Measurements from ENCODE around the gene UNC50.
"Not testable (repeated sequence)": the region's sequence is repeated elsewhere in the genome, so short reads cannot be mapped to it uniquely, and the experiment has no call there.

Gene UNC50

DNA sequence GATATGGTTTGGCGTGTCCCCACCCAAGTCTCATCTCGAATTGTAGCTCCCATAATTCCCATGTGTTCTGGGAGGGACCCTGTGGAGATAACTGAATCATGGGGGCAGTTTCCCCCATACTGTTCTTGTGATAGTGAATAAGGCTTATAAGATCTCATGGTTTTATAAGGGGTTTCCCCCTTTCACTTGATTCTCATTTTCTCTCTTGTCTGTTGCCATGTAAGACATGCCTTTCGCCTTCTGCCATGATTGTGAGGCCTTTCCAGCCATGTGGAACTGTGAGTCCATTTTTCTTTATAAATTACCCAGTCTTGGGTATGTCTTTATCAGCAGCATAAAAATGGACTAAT, 51.1 kb downstream of the UNC50 start:
- H3K27me3 ChIP-seq (ENCODE audit: control insufficient read depth in 1 of 2, insufficient read depth in 2 of 2, low read length in 2 of 2); H3K9ac ChIP-seq (ENCODE audit: low read depth in 1 of 2, low read length in 2 of 2); H3K4me1 ChIP-seq (ENCODE audit: control insufficient read depth in 1 of 2, insufficient read depth in 2 of 2, low read length in 2 of 2); H3K4me3 ChIP-seq (ENCODE audit: low read depth in 1 of 2, low read length in 2 of 2); H3K9me3 ChIP-seq (ENCODE audit: control insufficient read depth in 1 of 2, low read length in 2 of 2); H3K27ac ChIP-seq (ENCODE audit: low read depth, low read length): not testable (repeated sequence)
- H3K36me3 ChIP-seq (ENCODE audit: control insufficient read depth in 1 of 2, insufficient read depth in 2 of 2, low read length in 2 of 2), result peaks cover 10 to 39% of the 10 kb centered on the region in 2 donors

DNA sequence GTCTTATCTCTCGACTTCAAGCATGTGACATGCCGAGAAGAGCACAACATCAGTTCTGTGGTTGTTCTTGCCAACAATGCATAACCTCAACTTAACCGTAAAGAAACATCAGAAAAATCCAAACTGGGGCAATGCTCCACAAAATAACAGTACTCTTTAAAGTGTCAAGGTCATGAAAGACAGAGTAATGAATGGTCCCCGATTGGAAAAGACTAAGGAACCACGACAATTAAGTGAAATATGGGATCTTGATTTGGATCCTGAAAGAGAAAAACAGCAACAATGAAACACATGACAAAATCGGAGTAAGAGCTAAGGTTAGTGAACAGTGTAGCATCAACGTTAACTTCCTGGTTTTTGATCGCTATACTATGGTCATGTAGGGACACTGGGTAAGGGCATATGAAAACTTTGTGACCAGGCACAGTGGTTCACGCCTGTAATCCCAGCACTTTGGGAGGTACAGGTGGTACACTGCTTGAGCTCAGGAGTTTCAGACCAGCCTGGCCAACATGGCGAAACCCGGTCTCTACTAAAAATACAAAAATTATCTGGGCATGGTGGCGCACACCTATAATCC, 55.2 kb downstream of the UNC50 start:
- Histone ChIP-seq H3K9ac (ENCODE audit: low read depth in 1 of 2, low read length in 2 of 2) (no peak overlapping the region), H3K4me1 (ENCODE audit: control insufficient read depth in 1 of 2, insufficient read depth in 2 of 2, low read length in 2 of 2) (no peaks in the 10 kb centered on the region)

DNA sequence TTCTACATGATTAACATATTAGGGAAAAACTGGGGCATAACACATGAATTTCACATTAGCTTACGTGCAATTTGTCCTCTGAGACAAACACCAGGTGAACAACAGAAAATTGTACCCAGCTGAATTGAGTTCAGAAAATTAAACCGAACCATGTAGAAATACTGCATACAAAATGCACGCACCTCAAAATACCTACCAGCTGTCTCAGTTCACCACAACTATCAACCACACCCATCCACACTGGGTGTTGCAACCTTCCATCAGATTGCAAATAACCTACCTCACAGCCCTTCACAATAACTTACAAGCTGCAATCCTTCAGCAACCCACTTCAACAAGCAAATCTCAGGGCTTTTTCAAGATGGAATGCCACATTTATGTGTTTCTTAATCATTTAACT, 55.9 kb downstream of the UNC50 start:
- no peak overlapping the region for H3K4me3 ChIP-seq (ENCODE audit: low read depth in 1 of 2, low read length in 2 of 2)
- no peak overlapping the region for H3K9ac ChIP-seq (ENCODE audit: low read depth in 1 of 2, low read length in 2 of 2)
- H3K36me3 ChIP-seq (ENCODE audit: control insufficient read depth in 1 of 2, insufficient read depth in 2 of 2, low read length in 2 of 2), result peaks cover 5 to 43% of the 10 kb centered on the region in 2 donors
- H3K27me3 ChIP-seq (ENCODE audit: control insufficient read depth in 1 of 2, insufficient read depth in 2 of 2, low read length in 2 of 2), result no peaks in the 10 kb centered on the region
- H3K27ac ChIP-seq (ENCODE audit: low read depth, low read length), result no peak overlapping the region
- no peaks in the 10 kb centered on the region for H3K4me1 ChIP-seq (ENCODE audit: control insufficient read depth in 1 of 2, insufficient read depth in 2 of 2, low read length in 2 of 2)
- H3K9me3 ChIP-seq (ENCODE audit: control insufficient read depth in 1 of 2, low read length in 2 of 2), result no peaks in the 10 kb centered on the region

More for the DNA sequence above, 55.2 kb downstream of the UNC50 start:
- Histone ChIP-seq H3K27ac (ENCODE audit: low read depth, low read length) (no peak overlapping the region), H3K27me3 (ENCODE audit: control insufficient read depth in 1 of 2, insufficient read depth in 2 of 2, low read length in 2 of 2) (no peaks in the 10 kb centered on the region), H3K36me3 (ENCODE audit: control insufficient read depth in 1 of 2, insufficient read depth in 2 of 2, low read length in 2 of 2) (peaks cover 10 to 46% of the 10 kb centered on the region in 2 donors), H3K9me3 (ENCODE audit: control insufficient read depth in 1 of 2, low read length in 2 of 2) (no peaks in the 10 kb centered on the region), H3K4me3 (ENCODE audit: low read depth in 1 of 2, low read length in 2 of 2) (no peak overlapping the region)

DNA sequence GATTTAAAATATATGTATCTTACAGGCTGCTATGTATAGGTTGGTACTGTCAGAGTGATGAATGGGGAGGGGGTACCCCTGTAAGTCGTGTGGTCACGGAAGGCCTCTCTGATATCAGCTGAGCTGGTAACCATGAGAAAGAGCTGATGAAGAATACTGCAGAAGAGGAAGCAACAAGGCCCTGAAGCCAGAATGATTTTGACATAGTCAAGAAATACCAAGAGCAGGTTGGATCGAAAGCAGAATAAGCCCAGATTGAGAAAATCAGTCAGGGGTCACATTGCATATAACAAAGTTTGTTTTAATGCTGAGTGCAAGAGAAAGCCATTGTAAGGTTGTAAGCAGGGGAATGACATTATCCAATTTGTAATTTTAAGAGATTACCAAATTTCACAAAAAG, 57.3 kb downstream of the UNC50 start:
- H3K4me3 ChIP-seq (ENCODE audit: low read depth in 1 of 2, low read length in 2 of 2), result no peak overlapping the region

More for the DNA sequence above, 57.3 kb downstream of the UNC50 start:
- Histone ChIP-seq H3K27ac (ENCODE audit: low read depth, low read length) (no peak overlapping the region), H3K36me3 (ENCODE audit: control insufficient read depth in 1 of 2, insufficient read depth in 2 of 2, low read length in 2 of 2) (peaks cover 9 to 42% of the 10 kb centered on the region in 2 donors), H3K27me3 (ENCODE audit: control insufficient read depth in 1 of 2, insufficient read depth in 2 of 2, low read length in 2 of 2) (no peaks in the 10 kb centered on the region), H3K9ac (ENCODE audit: low read depth in 1 of 2, low read length in 2 of 2) (no peak overlapping the region), H3K4me1 (ENCODE audit: control insufficient read depth in 1 of 2, insufficient read depth in 2 of 2, low read length in 2 of 2) (no peaks in the 10 kb centered on the region), H3K9me3 (ENCODE audit: control insufficient read depth in 1 of 2, low read length in 2 of 2) (no peaks in the 10 kb centered on the region)
